Activated CD4-positive, CD25-positive, alpha-beta regulatory T cell treated with anti-CD3 and anti-CD28 coated beads, Interleukin-2, amount 50 U/mL, for 24 hours (primary cell): ENCODE data around the gene LRP2BP.

Source experiments
- ATAC-seq, 2 donors: fragments of 150-1000 bp; cut with Tn5 transposase; one replicate each; pipeline ENCODE4 v1.10.0; 2021; ENCODE audit warnings: mild to moderate bottlenecking in 1 of 2, moderate library complexity in 1 of 2

The LRP2BP gene

GRCh38 chr4:185395238-185395955 is at the start of gene LRP2BP:
Gene LRP2BP (minus strand): TSS chr4:185395924. CDS start chr4:185378186, 17,738 bp downstream.
- no peak for ATAC-seq

GRCh38 chr4:185445209-185445608 is 49.5 kb upstream of the LRP2BP start:
- ATAC-seq: no peak

GRCh38 chr4:185441479-185441878 is 45.8 kb upstream of the LRP2BP start:
- no peak for ATAC-seq

GRCh38 chr4:185437809-185438208 is 42.1 kb upstream of the LRP2BP start:
- no peak for ATAC-seq

GRCh38 chr4:185435466-185435865 is 39.7 kb upstream of the LRP2BP start:
- no peak for ATAC-seq

DNA sequence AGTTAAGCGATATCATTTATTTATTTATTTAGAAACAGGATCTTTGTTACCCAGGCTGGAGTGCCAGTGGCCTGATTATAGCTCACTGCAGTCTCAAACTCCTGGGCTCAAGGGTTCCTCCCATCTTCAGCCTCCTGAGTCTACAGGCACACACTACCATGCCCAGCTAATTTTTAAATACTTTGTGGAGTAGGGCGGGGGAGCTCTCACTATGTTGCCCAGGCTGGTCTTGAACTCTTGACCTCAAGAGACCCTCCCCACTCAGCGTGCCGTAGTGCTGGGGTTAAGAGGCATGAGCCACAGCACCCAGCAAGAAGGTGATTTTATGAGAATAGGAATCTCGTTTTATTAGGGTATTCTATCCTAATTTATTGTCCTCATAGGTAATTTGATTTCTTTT is 33.9 kb upstream of the LRP2BP start:
- no peak for ATAC-seq

GRCh38 chr4:185426960-185427688 is 31.4 kb upstream of the LRP2BP start:
- ATAC-seq: no peak

DNA sequence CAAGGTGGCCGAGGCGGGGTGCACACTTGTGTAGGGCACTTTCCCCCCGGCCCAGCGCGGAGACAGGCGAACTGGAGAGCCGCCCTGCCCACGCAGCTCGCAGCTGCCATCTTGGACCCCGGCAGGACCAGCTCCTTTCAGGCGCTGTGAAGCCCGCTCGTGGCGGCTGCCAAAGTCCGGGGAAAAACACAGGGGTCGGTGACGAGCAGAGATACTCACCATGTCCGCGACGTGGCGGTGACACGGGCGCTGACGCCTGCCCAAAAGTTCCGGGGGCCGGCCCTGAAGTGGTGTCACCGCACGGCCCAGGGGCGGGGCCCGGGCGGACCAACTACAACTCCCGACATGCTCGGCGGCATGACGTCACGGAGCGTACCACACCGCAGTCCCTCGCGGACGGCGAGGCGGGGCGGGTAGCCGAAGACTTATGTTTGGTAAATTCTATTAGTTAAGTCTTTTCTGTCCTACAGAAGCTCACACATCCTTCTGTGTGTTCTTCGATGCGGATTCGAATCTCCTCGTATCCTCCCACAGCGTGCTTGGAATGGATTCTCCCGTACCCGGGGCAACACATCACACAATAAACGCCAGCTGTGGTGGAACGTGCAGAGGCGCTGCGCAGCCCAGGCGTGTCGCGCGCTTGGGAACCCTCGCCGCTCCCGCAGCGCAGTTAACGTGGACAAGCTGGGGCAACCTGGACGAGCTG is 30.1 kb upstream of the LRP2BP start, which contains the start of gene UFSP2:
TSS of gene UFSP2 (minus strand) at position 318 of the 706 bp plus-strand sequence. CDS start at position 222, 96 bp downstream.
- ATAC-seq: peak; percentile 92 to 93

- ATAC-seq: peak in 1 of 2 donors; percentile 0
Observed at GRCh38 chr4:185424905-185425646, 29.4 kb upstream of the LRP2BP start.

DNA sequence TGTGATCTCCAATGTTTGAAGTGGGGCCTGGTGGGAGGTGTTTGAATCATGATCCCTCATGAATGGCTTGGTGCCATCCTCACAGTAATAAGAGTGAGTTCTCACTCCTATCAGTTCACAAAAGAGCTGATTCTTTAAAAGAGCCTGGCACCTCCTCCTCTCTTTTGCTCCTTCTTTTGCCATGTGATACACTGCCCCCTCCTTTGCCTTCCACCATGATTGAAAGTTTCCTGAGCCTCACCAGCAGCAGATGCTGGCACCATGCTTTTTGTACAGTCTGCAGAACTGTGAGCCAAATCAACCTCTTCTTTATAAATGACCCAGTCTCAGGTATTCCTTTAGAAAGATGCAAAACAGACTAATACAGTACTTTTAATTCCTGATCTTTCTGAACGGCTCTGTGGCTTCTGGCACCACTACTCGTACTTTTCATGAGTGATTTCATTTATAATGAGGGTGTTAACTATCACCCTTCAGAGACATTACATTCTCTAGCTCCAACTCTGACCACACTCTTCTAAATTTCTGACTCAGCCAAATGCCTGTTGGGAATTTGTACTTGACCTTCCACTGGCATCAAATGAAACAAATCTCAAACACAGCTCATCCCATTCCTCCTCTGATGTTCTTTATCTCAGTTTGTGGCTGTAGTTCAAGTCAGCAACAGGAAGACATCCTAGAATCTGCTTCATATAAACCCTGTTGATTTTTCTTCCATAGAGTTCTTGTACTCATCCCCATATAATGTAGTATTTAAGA is 25.8 kb upstream of the LRP2BP start:
- no peak for ATAC-seq

DNA sequence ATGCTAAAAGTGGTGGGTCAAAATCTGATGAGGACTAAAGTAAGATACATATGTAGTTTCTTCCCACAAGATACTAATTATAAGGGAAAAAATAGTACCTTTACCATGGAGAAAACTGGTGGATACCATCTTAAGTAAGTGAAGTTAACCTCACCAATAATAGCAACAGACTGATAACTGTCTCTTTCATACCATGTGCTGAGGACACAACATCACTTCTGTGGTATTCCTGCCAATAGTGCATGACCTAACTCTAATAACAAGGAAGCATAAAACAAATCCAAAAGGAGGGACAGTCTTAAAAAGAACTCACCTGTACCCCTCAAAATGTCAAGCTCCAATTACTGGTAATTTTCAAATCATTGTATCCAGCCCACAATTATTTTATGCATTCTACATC is 21.2 kb upstream of the LRP2BP start:
- no peak for ATAC-seq

DNA sequence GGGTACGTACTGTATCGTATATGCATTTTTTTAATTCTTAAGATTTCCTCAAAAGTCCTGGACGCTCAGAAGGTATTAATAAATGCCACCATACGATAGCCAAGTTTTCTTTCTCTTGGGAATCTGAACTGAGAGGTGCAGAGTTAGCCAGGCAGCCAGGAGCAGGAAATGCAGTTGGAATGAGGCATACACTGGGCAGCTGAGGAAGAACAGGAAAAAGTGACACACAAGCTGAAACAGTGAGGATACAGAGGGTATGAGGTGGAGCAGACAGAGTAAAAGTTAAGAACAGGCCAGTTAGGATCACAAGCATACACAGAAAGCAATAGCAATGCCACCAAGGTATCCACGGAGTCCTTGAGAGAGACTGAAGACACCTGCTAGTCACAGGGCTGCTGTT is 16.7 kb upstream of the LRP2BP start:
- no peak for ATAC-seq

- no peak for ATAC-seq
Observed at GRCh38 chr4:185411849-185412248, 16.1 kb upstream of the LRP2BP start.

DNA sequence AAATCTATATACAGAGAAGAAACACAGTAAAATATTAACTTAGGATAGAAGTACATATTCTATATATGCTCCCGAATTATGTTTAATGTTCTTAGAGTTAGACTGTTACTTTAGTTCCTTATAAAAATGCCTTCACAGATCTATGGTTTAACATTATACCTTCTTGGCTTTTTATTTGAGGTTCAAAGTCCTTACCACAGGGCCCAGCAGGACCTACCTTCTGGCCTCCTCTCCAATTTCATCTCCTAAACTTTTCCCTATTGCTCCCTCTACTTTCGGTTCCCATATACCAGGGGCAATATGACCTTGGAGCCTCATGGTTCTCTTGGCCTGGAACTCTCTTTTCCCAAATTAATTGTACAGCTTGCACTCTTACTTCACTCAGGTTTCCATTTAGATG is 12.7 kb upstream of the LRP2BP start:
- ATAC-seq: no peak

DNA sequence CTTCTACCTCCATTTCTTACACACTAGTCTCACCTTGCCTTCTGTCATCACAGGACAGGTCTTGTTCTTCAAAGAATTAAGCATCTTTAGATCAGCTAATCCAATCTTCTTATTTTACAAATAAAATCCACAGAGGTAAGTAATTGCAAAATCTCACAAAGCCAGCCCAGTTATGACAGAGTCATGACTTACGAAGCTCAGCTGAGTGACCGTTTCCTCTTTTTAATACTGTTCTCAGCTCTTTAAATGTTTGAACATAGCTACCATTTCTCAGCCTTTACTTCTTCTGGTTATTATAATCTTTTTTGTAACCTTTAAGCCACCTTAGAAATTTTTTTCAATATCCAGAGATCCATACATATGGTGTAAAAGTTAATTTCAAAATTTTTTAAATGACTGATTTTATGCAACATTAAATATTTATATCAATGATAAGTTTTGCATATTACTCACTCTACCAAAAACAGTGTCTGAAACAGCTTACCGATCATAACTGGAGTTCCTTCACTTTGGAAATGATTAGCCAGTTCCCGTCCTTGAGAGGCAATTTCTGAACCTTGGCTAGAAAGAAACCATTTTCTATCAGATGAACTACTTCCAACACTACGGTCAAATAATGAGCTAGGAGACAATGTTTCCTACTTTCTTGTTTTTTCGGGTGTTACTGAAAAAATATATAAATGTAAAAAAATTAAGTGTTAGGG is 9.7 kb upstream of the LRP2BP start:
- no peak for ATAC-seq

GRCh38 chr4:185404031-185404430 is 8.3 kb upstream of the LRP2BP start:
- ATAC-seq: no peak

- ATAC-seq: no peak
Observed at GRCh38 chr4:185399466-185399865, 3.7 kb upstream of the LRP2BP start.

- ATAC-seq: no peak
Observed at GRCh38 chr4:185398618-185399017, 2.9 kb upstream of the LRP2BP start.

- no peak for ATAC-seq
Observed at GRCh38 chr4:185396724-185397385, 1.1 kb upstream of the LRP2BP start, which contains the start of gene ANKRD37. Gene ANKRD37 (plus strand): TSS chr4:185396841. CDS start chr4:185396924, 83 bp downstream.

- ATAC-seq: peak; percentile 82 to 84
Observed at GRCh38 chr4:185395956-185396723, 416 bp upstream of the LRP2BP start.
